Midbrain (tissue), 1 donor: ENCODE data around the gene CIBAR2.

Experiments
- DNase-seq: peaks from one replicate; lab custom pipeline; 2025; lab: John Stamatoyannopoulos, UW

Gene CIBAR2

GRCh38 chr16:85083051-85083639 is 29.1 kb downstream of the CIBAR2 start:
- DNase-seq: no peak

- no peak for DNase-seq
Observed at GRCh38 chr16:85082173-85083050, 29.9 kb downstream of the CIBAR2 start.

GRCh38 chr16:85081765-85082164 is 30.5 kb downstream of the CIBAR2 start:
- DNase-seq: no peak

GRCh38 chr16:85081038-85081437 is 31.2 kb downstream of the CIBAR2 start:
- no peak for DNase-seq

GRCh38 chr16:85079785-85080570 is 32.3 kb downstream of the CIBAR2 start:
- no peak for DNase-seq

- DNase-seq: no peak
Observed at GRCh38 chr16:85078952-85079351, 33.3 kb downstream of the CIBAR2 start.

GRCh38 chr16:85078226-85078625 is 34.0 kb downstream of the CIBAR2 start:
- no peak for DNase-seq

- no peak for DNase-seq
Observed at GRCh38 chr16:85077576-85078125, 34.6 kb downstream of the CIBAR2 start.

- DNase-seq: no peak
Observed at GRCh38 chr16:85077039-85077438, 35.2 kb downstream of the CIBAR2 start.

GRCh38 chr16:85075236-85075924 is 36.9 kb downstream of the CIBAR2 start:
- no peak for DNase-seq

- DNase-seq: no peak
Observed at GRCh38 chr16:85074225-85074914, 37.9 kb downstream of the CIBAR2 start.

GRCh38 chr16:85072947-85073346 is 39.3 kb downstream of the CIBAR2 start:
- DNase-seq: no peak

- no peak for DNase-seq
Observed at GRCh38 chr16:85072076-85072860, 40.0 kb downstream of the CIBAR2 start.

- no peak for DNase-seq
Observed at GRCh38 chr16:85069171-85069570, 43.1 kb downstream of the CIBAR2 start.

- DNase-seq: no peak
Observed at GRCh38 chr16:85068746-85069145, 43.5 kb downstream of the CIBAR2 start.

- DNase-seq: no peak
Observed at GRCh38 chr16:85067426-85067825, 44.8 kb downstream of the CIBAR2 start.

GRCh38 chr16:85067024-85067423 is 45.2 kb downstream of the CIBAR2 start:
- no peak for DNase-seq

- DNase-seq: no peak
Observed at GRCh38 chr16:85066346-85066885, 45.9 kb downstream of the CIBAR2 start.

- no peak for DNase-seq
Observed at GRCh38 chr16:85065099-85065498, 47.2 kb downstream of the CIBAR2 start.

- DNase-seq: no peak
Observed at GRCh38 chr16:85064186-85064585, 48.1 kb downstream of the CIBAR2 start.
